Left ventricle myocardium superior (tissue), 1 donor: ENCODE measurements around the gene TMEM11. TPM values are rescaled to one million over a fixed set of nuclear protein-coding genes. Genes with fewer than 3 reads are reported as not detected.
"Not testable (repeated sequence)": the region's sequence is repeated elsewhere in the genome, so short reads cannot be mapped to it uniquely, and the experiment has no call there.

Experiments used
- ATAC-seq: fragments of 200-7000 bp; cut with Tn5 transposase; one replicate; pipeline ENCODE4 v1.9.1; 2020; ENCODE audit warnings: mild to moderate bottlenecking, moderate library complexity
- DNase-seq: peaks from one replicate; pipeline ENCODE4 v3.0.0-alpha.2; 2020
- intact Hi-C: fragments of 100-400 bp; cut with micrococcal nuclease; formaldehyde crosslinking; loops from one replicate; pipeline ENCODE4 v1.11.0; 2022
- total RNA-seq: library from RNA; stranded (reverse); fragmentation: NEBNext Ultra II Directional; extraction: Animal tissue kit (Norgen Biotek cat#: 25700); gene quantifications from one replicate; pipeline ENCODE4 v1.2.1, GENCODE V29; 2021
- donor health status: DM: no; HTN: yes; CAD: no; lungs with severe emphysema.

Gene TMEM11
- total RNA-seq, 1 donor from 2014 or later = 31.5 TPM

- ATAC-seq (no peak), DNase-seq (no peak)
- intact Hi-C loops = no loop called here
These were observed 20.9 kb downstream of the TMEM11 start for GRCh38 chr17:21193031-21193430.

- intact Hi-C loops, DNase-seq, ATAC-seq: not testable (repeated sequence)
These were observed 21.5 kb downstream of the TMEM11 start for GRCh38 chr17:21192414-21192813.

GRCh38 chr17:21191698-21192097 lies 22.3 kb downstream of the TMEM11 start:
- DNase-seq (no peak), ATAC-seq (no peak)
- intact Hi-C loops = no loop called here

GRCh38 chr17:21190078-21190477 lies 23.9 kb downstream of the TMEM11 start:
- intact Hi-C loops = no loop called here
- DNase-seq (no peak), ATAC-seq (no peak)

GRCh38 chr17:21189361-21189760 lies 24.6 kb downstream of the TMEM11 start:
- DNase-seq = no peak
- no peak for ATAC-seq
- intact Hi-C loops = no loop called here

- intact Hi-C loops = no loop called here
- DNase-seq (no peak), ATAC-seq (peak; percentile 21)
These were observed 27.4 kb downstream of the TMEM11 start for GRCh38 chr17:21186399-21187187.

- DNase-seq (no peak), ATAC-seq (no peak)
- intact Hi-C loops = no loop called here
These were observed 28.9 kb downstream of the TMEM11 start for GRCh38 chr17:21185061-21185460.

GRCh38 chr17:21184570-21184969 lies 29.4 kb downstream of the TMEM11 start:
- no peak for DNase-seq
- no peak for ATAC-seq
- intact Hi-C loops = no loop called here

- intact Hi-C loops = no loop called here
- no peak for DNase-seq
- ATAC-seq = no peak
These were observed 30.5 kb downstream of the TMEM11 start for GRCh38 chr17:21183468-21183867.

- no peak for DNase-seq
- intact Hi-C loops = no loop called here
- ATAC-seq = no peak
These were observed 35.9 kb downstream of the TMEM11 start for GRCh38 chr17:21177854-21178600.

- intact Hi-C loops = no loop called here
These were observed 36.6 kb downstream of the TMEM11 start for GRCh38 chr17:21177401-21177800.

GRCh38 chr17:21176773-21177395 lies 37.1 kb downstream of the TMEM11 start:
- ATAC-seq (no peak), DNase-seq (no peak)
- intact Hi-C loops = no loop called here

More at GRCh38 chr17:21177401-21177800, 36.6 kb downstream of the TMEM11 start:
- no peak for DNase-seq
- ATAC-seq = no peak

GRCh38 chr17:21174713-21175112 lies 39.2 kb downstream of the TMEM11 start:
- ATAC-seq (no peak), DNase-seq (no peak)
- intact Hi-C loops = no loop called here

- DNase-seq (peak; percentile 49), ATAC-seq (peak; percentile 72)
- intact Hi-C loops = no loop called here
These were observed 39.8 kb downstream of the TMEM11 start for GRCh38 chr17:21174186-21174585.

- no peak for DNase-seq
- ATAC-seq = peak; percentile 74
- intact Hi-C loops = no loop called here
These were observed 40.4 kb downstream of the TMEM11 start for GRCh38 chr17:21173543-21173942.

GRCh38 chr17:21172846-21173245 lies 41.1 kb downstream of the TMEM11 start:
- DNase-seq = no peak
- ATAC-seq = no peak
- intact Hi-C loops = no loop called here

- intact Hi-C loops = no loop called here
- DNase-seq (no peak), ATAC-seq (no peak)
These were observed 41.9 kb downstream of the TMEM11 start for GRCh38 chr17:21171970-21172510.

- no peak for DNase-seq
- intact Hi-C loops = no loop called here
- ATAC-seq = no peak
These were observed 42.5 kb downstream of the TMEM11 start for GRCh38 chr17:21171309-21171922.

- ATAC-seq (no peak), DNase-seq (no peak)
- intact Hi-C loops = no loop called here
These were observed 43.2 kb downstream of the TMEM11 start for GRCh38 chr17:21170809-21171208.
